Breast epithelium (tissue), 4 donors: ENCODE data around the gene RIPK3. TPM values are rescaled to one million over a fixed set of nuclear protein-coding genes. Genes with fewer than 3 reads are reported as not detected.

ENCODE experiments used
- DNase-seq, 2 donors: peaks; one replicate each; pipeline ENCODE4 v3.0.0-alpha.2; 2019; ENCODE audit warnings: low spot score in 2 of 2
- H3K27ac ChIP-seq, 2 donors: fragments of 200-600 bp; sonication (generic) in 1 of 2; one replicate each; pipeline ENCODE4 v1.5.1; 2016 to 2019; ENCODE audit warnings: mild to moderate bottlenecking in 1 of 2
- H3K27me3 ChIP-seq, 2 donors: fragments of 200-600 bp; sonication (generic) in 1 of 2; one replicate each; pipeline versions ENCODE4 v1.5.1 to v1.6.0; 2017 to 2019; ENCODE audit warnings: control low read depth in 1 of 2, mild to moderate bottlenecking in 1 of 2
- H3K36me3 ChIP-seq: fragments of 200-600 bp; one replicate; pipeline ENCODE4 v1.5.1; 2019
- H3K4me1 ChIP-seq, 2 donors: fragments of 200-600 bp; sonication (generic); one replicate each; pipeline ENCODE4 v1.5.1; 2016 to 2019; ENCODE audit warnings: control low read depth in 1 of 2
- H3K4me3 ChIP-seq, 3 donors: fragments of 200-600 bp; sonication (generic); 1 replicate in 2 of 3; 2 replicates in 1 of 3; pipeline ENCODE4 v1.5.1; 2016 to 2019; ENCODE audit warnings: mild to moderate bottlenecking in 3 of 3, moderate library complexity in 2 of 3
- H3K9me3 ChIP-seq, 2 donors: fragments of 200-600 bp; sonication (generic) in 1 of 2; one replicate each; pipeline ENCODE4 v1.5.1; 2016 to 2019; ENCODE audit warnings: control low read depth in 1 of 2
- POLR2A ChIP-seq: fragments of 450-650 bp; IDR thresholded peaks from one replicate; pipeline ENCODE4 v1.6.1; 2016; ENCODE audit warnings: antibody characterized with exemption, mild to moderate bottlenecking, moderate library complexity
- POLR2AphosphoS5 ChIP-seq, 3 donors: sonication (generic); formaldehyde crosslinking; IDR thresholded peaks; one replicate each; pipeline ENCODE4 v1.6.1; 2017; ENCODE audit warnings: antibody characterized with exemption in 3 of 3
- intact Hi-C: fragments of 100-400 bp; cut with DNase I; formaldehyde crosslinking; loops from one replicate; pipeline ENCODE4 v1.15.1; 2023; ENCODE audit warnings: low total_unique reads
- total RNA-seq, 3 donors: library from RNA; depleted of rRNA; stranded (reverse); fragments of >200 nt; gene quantifications; one replicate each; pipeline ENCODE4 v1.1.0, GENCODE V29; 2016
- TF ChIP-seq, protein P1 (sequence below), 3 donors: fragments of 450-650 bp; IDR thresholded peaks; one replicate each; pipeline ENCODE4 v1.5.1; 2016 to 2017; ENCODE audit warnings: antibody characterized with exemption in 3 of 3, mild to moderate bottlenecking in 3 of 3, moderate library complexity in 3 of 3

The RIPK3 gene
- total RNA-seq, 3 donors from 2014 or later = 10.7 to 13.4 (median 12.0) TPM

GRCh38 chr14:24300326-24300980 lies 39.3 kb downstream of the RIPK3 start:
- no peaks in the 10 kb centered on the region for H3K27me3 ChIP-seq
- peak overlapping the region; percentile 92 to 95 for H3K27ac ChIP-seq
- H3K9me3 ChIP-seq = no peaks in the 10 kb centered on the region
- no peak for DNase-seq
- H3K4me3 ChIP-seq = peak overlapping the region; percentile 63 to 99 (median 94)
- TF ChIP-seq POLR2A (no peak), POLR2AphosphoS5 (IDR thresholded peaks at IDR 0.05) (no peak)
- TF ChIP-seq, protein P1, sequence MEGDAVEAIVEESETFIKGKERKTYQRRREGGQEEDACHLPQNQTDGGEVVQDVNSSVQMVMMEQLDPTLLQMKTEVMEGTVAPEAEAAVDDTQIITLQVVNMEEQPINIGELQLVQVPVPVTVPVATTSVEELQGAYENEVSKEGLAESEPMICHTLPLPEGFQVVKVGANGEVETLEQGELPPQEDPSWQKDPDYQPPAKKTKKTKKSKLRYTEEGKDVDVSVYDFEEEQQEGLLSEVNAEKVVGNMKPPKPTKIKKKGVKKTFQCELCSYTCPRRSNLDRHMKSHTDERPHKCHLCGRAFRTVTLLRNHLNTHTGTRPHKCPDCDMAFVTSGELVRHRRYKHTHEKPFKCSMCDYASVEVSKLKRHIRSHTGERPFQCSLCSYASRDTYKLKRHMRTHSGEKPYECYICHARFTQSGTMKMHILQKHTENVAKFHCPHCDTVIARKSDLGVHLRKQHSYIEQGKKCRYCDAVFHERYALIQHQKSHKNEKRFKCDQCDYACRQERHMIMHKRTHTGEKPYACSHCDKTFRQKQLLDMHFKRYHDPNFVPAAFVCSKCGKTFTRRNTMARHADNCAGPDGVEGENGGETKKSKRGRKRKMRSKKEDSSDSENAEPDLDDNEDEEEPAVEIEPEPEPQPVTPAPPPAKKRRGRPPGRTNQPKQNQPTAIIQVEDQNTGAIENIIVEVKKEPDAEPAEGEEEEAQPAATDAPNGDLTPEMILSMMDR (IDR thresholded peaks at IDR 0.05) = no peak
- peaks cover 19% of the 10 kb centered on the region for H3K36me3 ChIP-seq
- intact Hi-C loops = loop anchor here (10.0 kb wide), 1 partner anchor 56 kb away; the partner anchor contains the start of gene TINF2
- peaks cover 4 to 11% of the 10 kb centered on the region in 2 donors for H3K4me1 ChIP-seq

GRCh38 chr14:24299255-24300191 lies 40.3 kb downstream of the RIPK3 start, which contains the start of the genes DHRS1 and NOP9:
Gene DHRS1, minus strand, starts transcription at chr14:24299780. Its CDS starts 674 bp downstream, at chr14:24299106.
Gene NOP9, plus strand, starts transcription at chr14:24299850. Its CDS starts 105 bp downstream, at chr14:24299955.
- Histone ChIP-seq H3K27ac (peak within 1 kb of the TSS; percentile 92 to 95), H3K9me3 (no peaks in the 10 kb centered on the region), H3K4me1 (peaks cover 4 to 11% of the 10 kb centered on the region in 2 donors), H3K4me3 (peak within 1 kb of the TSS; percentile 63 to 99 (median 94)), H3K36me3 (peaks cover 16% of the 10 kb centered on the region), H3K27me3 (no peaks in the 10 kb centered on the region)
- peak; percentile 87 to 93 for DNase-seq
- intact Hi-C loops = loop anchor here (10.0 kb wide), 1 partner anchor 55 kb away; the partner anchor contains the start of gene TINF2
- TF ChIP-seq, protein P1 (IDR thresholded peaks at IDR 0.05) = no peak
- TF ChIP-seq POLR2A (peak; percentile 72), POLR2AphosphoS5 (IDR thresholded peaks at IDR 0.05) (peak; percentile 92 to 93 (median 92))

DNA sequence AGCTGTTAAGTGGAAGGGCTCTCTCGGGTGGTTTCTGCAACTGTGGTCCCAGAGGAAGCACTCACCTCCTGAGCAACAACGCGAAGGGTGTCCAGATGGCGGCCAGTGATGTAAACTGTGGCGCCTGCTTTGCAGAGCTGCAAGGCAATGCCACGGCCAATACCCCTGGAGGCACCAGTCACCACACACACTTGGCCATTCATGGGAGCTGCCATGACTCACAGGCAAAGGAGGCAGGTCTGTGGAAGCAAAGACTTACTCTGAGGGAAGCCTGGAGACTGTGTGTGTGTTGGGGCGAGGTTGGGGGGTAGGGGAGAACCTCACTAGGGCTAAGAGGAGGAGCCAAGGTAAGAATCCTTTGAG lies 40.9 kb downstream of the RIPK3 start:
- no peaks in the 10 kb centered on the region for H3K27me3 ChIP-seq
- DNase-seq = peak in 1 of 2 donors; percentile 41
- H3K4me1 ChIP-seq = peaks cover 4 to 11% of the 10 kb centered on the region in 2 donors
- intact Hi-C loops = no loop called here
- TF ChIP-seq POLR2AphosphoS5 (IDR thresholded peaks at IDR 0.05) (no peak), POLR2A (no peak)
- TF ChIP-seq, protein P1 (IDR thresholded peaks at IDR 0.05) = no peak
- H3K36me3 ChIP-seq = peaks cover 9% of the 10 kb centered on the region
- peak overlapping the region; percentile 63 to 99 (median 94) for H3K4me3 ChIP-seq
- H3K9me3 ChIP-seq = no peaks in the 10 kb centered on the region
- H3K27ac ChIP-seq = peak overlapping the region; percentile 92 to 95

- H3K4me3 ChIP-seq = no peak overlapping the region
- intact Hi-C loops = no loop called here
- peak overlapping the region; percentile 3 to 34 for H3K27ac ChIP-seq
- H3K9me3 ChIP-seq = no peaks in the 10 kb centered on the region
- H3K4me1 ChIP-seq = peaks cover 4 to 11% of the 10 kb centered on the region in 2 donors
- H3K36me3 ChIP-seq = peaks cover 4% of the 10 kb centered on the region
- no peaks in the 10 kb centered on the region for H3K27me3 ChIP-seq
- TF ChIP-seq, protein P1 (IDR thresholded peaks at IDR 0.05) = peak in 2 of 3 donors; percentile 1 to 37
- TF ChIP-seq POLR2AphosphoS5 (IDR thresholded peaks at IDR 0.05) (no peak), POLR2A (no peak)
- DNase-seq = no peak
These were observed 42.4 kb downstream of the RIPK3 start for GRCh38 chr14:24297190-24297964.
